ENCODE measurements around the gene COMMD1. TPM values are rescaled to one million over a fixed set of nuclear protein-coding genes. Genes with fewer than 3 reads are reported as not detected.
"Not testable (repeated sequence)": the region's sequence is repeated elsewhere in the genome, so short reads cannot be mapped to it uniquely, and the experiment has no call there.

COMMD1 gene
- total RNA-seq, 1 experiment from 2014 or later = 25.3 TPM

GRCh38 chr2:62119311-62119974, 214.0 kb downstream of the COMMD1 start:
- no peak overlapping the region for H3K4me3 ChIP-seq (ENCODE audit: insufficient read depth, low read depth, low read length)
- no peaks in the 10 kb centered on the region for H3K27me3 ChIP-seq (ENCODE audit: control insufficient read depth, insufficient read depth, low read length)
- no peak for DNase-seq
- H3K36me3 ChIP-seq (replicated peaks; ENCODE audit: control insufficient read depth, insufficient read depth, low read length) = no peaks in the 10 kb centered on the region; the same call in 1 of the 2 replicates

GRCh38 chr2:62126239-62126638, 220.8 kb downstream of the COMMD1 start:
- not testable (repeated sequence) for H3K27me3 ChIP-seq (ENCODE audit: control insufficient read depth, insufficient read depth, low read length); H3K4me3 ChIP-seq (ENCODE audit: insufficient read depth, low read depth, low read length); H3K36me3 ChIP-seq (replicated peaks; ENCODE audit: control insufficient read depth, insufficient read depth, low read length); DNase-seq

- DNase-seq = no peak
- Histone ChIP-seq H3K27me3 (ENCODE audit: control insufficient read depth, insufficient read depth, low read length) (no peaks in the 10 kb centered on the region), H3K36me3 (replicated peaks; ENCODE audit: control insufficient read depth, insufficient read depth, low read length) (no peaks in the 10 kb centered on the region), H3K4me3 (ENCODE audit: insufficient read depth, low read depth, low read length) (no peak overlapping the region)
These were observed 227.9 kb downstream of the COMMD1 start for GRCh38 chr2:62133320-62133823.

- no peaks in the 10 kb centered on the region for H3K36me3 ChIP-seq (replicated peaks; ENCODE audit: control insufficient read depth, insufficient read depth, low read length)
- H3K4me3 ChIP-seq (ENCODE audit: insufficient read depth, low read depth, low read length) = no peak overlapping the region
- DNase-seq = no peak
- H3K27me3 ChIP-seq (ENCODE audit: control insufficient read depth, insufficient read depth, low read length) = no peaks in the 10 kb centered on the region
These were observed 231.7 kb downstream of the COMMD1 start for GRCh38 chr2:62136956-62137830.

GRCh38 chr2:62140426-62141141, 235.1 kb downstream of the COMMD1 start:
- DNase-seq = no peak
- H3K36me3 ChIP-seq (replicated peaks; ENCODE audit: control insufficient read depth, insufficient read depth, low read length) = no peaks in the 10 kb centered on the region
- H3K4me3 ChIP-seq (ENCODE audit: insufficient read depth, low read depth, low read length) = no peak overlapping the region
- no peaks in the 10 kb centered on the region for H3K27me3 ChIP-seq (ENCODE audit: control insufficient read depth, insufficient read depth, low read length)

GRCh38 chr2:62141142-62141740, 235.8 kb downstream of the COMMD1 start:
- H3K36me3 ChIP-seq (replicated peaks; ENCODE audit: control insufficient read depth, insufficient read depth, low read length) = no peaks in the 10 kb centered on the region
- no peak overlapping the region for H3K4me3 ChIP-seq (ENCODE audit: insufficient read depth, low read depth, low read length)
- no peak for DNase-seq
- H3K27me3 ChIP-seq (ENCODE audit: control insufficient read depth, insufficient read depth, low read length) = no peaks in the 10 kb centered on the region

- no peak for DNase-seq
- no peaks in the 10 kb centered on the region for H3K36me3 ChIP-seq (replicated peaks; ENCODE audit: control insufficient read depth, insufficient read depth, low read length)
- H3K27me3 ChIP-seq (ENCODE audit: control insufficient read depth, insufficient read depth, low read length) = no peaks in the 10 kb centered on the region
- H3K4me3 ChIP-seq (ENCODE audit: insufficient read depth, low read depth, low read length) = no peak overlapping the region
These were observed 236.6 kb downstream of the COMMD1 start for GRCh38 chr2:62142054-62142453.

GRCh38 chr2:62143696-62144095, 238.2 kb downstream of the COMMD1 start:
- H3K27me3 ChIP-seq (ENCODE audit: control insufficient read depth, insufficient read depth, low read length) = no peaks in the 10 kb centered on the region

GRCh38 chr2:62144689-62145477, 239.4 kb downstream of the COMMD1 start:
- no peak overlapping the region for H3K4me3 ChIP-seq (ENCODE audit: insufficient read depth, low read depth, low read length)
- H3K27me3 ChIP-seq (ENCODE audit: control insufficient read depth, insufficient read depth, low read length) = no peaks in the 10 kb centered on the region
- DNase-seq = no peak
- no peaks in the 10 kb centered on the region for H3K36me3 ChIP-seq (replicated peaks; ENCODE audit: control insufficient read depth, insufficient read depth, low read length)

More at GRCh38 chr2:62143696-62144095, 238.2 kb downstream of the COMMD1 start:
- H3K4me3 ChIP-seq (ENCODE audit: insufficient read depth, low read depth, low read length) = no peak overlapping the region
- H3K36me3 ChIP-seq (replicated peaks; ENCODE audit: control insufficient read depth, insufficient read depth, low read length) = no peaks in the 10 kb centered on the region
- no peak for DNase-seq

GRCh38 chr2:62145478-62146100, 240.1 kb downstream of the COMMD1 start:
- H3K4me3 ChIP-seq (ENCODE audit: insufficient read depth, low read depth, low read length) = no peak overlapping the region
- H3K27me3 ChIP-seq (ENCODE audit: control insufficient read depth, insufficient read depth, low read length) = no peaks in the 10 kb centered on the region
- no peak for DNase-seq
- no peaks in the 10 kb centered on the region for H3K36me3 ChIP-seq (replicated peaks; ENCODE audit: control insufficient read depth, insufficient read depth, low read length)

GRCh38 chr2:62146790-62147189, 241.3 kb downstream of the COMMD1 start:
- not testable (repeated sequence) for H3K27me3 ChIP-seq (ENCODE audit: control insufficient read depth, insufficient read depth, low read length); H3K4me3 ChIP-seq (ENCODE audit: insufficient read depth, low read depth, low read length); H3K36me3 ChIP-seq (replicated peaks; ENCODE audit: control insufficient read depth, insufficient read depth, low read length); DNase-seq

- Histone ChIP-seq H3K27me3 (ENCODE audit: control insufficient read depth, insufficient read depth, low read length) (no peaks in the 10 kb centered on the region), H3K36me3 (replicated peaks; ENCODE audit: control insufficient read depth, insufficient read depth, low read length) (no peaks in the 10 kb centered on the region), H3K4me3 (ENCODE audit: insufficient read depth, low read depth, low read length) (no peak overlapping the region)
- DNase-seq = no peak
These were observed 242.3 kb downstream of the COMMD1 start for GRCh38 chr2:62147610-62148301.

GRCh38 chr2:62149708-62150107, 244.2 kb downstream of the COMMD1 start:
- no peaks in the 10 kb centered on the region for H3K36me3 ChIP-seq (replicated peaks; ENCODE audit: control insufficient read depth, insufficient read depth, low read length)
- H3K27me3 ChIP-seq (ENCODE audit: control insufficient read depth, insufficient read depth, low read length) = no peaks in the 10 kb centered on the region
- DNase-seq = no peak
- H3K4me3 ChIP-seq (ENCODE audit: insufficient read depth, low read depth, low read length) = no peak overlapping the region

Data from H7 (cell line).